ENCODE measurements around the gene CELSR1. TPM values are rescaled to one million over a fixed set of nuclear protein-coding genes. Genes with fewer than 3 reads are reported as not detected.

The CELSR1 gene
- total and polyA plus RNA-seq, 2 donors (not counting 1 experiment from before 2014, with no cell fraction given), result 0.07 to 1.8 TPM

DNA sequence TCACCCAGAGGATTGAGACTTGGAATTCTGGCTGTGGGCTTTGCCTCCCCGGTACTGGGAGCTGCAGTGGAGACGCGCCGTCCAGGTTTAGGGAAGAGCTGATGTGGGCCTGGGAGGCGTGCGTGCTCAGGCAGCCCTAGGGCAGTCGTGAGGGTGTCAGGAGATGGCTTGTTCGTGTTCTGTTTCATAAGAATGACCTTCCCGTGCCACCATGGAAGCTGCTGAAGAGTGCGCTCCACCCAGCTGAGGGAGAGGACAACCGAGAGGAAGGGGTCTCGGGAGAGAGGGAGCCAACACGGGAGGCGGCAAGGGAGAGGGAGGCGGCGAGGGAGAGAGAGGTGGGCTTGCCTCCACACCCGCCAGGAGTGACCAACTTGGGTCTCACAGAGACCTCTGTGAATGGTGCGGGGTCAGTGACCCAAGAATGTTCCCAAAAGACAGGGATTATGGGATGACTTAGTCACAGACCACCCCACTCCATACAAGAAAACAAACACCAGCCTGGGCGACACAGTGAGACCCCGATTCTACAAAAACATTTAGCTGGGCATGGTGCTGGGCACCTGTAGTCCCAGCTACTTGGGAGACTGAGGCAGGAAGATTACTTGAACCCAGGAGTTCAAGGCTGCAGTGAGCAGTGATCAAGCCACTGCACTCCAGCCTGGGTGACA is 216.6 kb downstream of the CELSR1 start:
- H3K27ac ChIP-seq (ENCODE audit: insufficient read depth, low read length), result no peak overlapping the region
- DNase-seq (ENCODE audit: low read depth in 2 of 2), result no peak
- no peak overlapping the region for H3K4me3 ChIP-seq (replicated peaks in 1 of 4; ENCODE audit: control extremely low read depth in 1 of 4, insufficient read depth in 1 of 4, low read depth in 3 of 4, low read length in 4 of 4)
- H3K4me2 ChIP-seq (ENCODE audit: extremely low read depth, insufficient read depth, low read length), result no peak overlapping the region
- no peak for TF ChIP-seq EZH2 (IDR thresholded peaks at IDR 0.05; ENCODE audit: low read length, missing control alignments)
- TF ChIP-seq, protein P1, sequence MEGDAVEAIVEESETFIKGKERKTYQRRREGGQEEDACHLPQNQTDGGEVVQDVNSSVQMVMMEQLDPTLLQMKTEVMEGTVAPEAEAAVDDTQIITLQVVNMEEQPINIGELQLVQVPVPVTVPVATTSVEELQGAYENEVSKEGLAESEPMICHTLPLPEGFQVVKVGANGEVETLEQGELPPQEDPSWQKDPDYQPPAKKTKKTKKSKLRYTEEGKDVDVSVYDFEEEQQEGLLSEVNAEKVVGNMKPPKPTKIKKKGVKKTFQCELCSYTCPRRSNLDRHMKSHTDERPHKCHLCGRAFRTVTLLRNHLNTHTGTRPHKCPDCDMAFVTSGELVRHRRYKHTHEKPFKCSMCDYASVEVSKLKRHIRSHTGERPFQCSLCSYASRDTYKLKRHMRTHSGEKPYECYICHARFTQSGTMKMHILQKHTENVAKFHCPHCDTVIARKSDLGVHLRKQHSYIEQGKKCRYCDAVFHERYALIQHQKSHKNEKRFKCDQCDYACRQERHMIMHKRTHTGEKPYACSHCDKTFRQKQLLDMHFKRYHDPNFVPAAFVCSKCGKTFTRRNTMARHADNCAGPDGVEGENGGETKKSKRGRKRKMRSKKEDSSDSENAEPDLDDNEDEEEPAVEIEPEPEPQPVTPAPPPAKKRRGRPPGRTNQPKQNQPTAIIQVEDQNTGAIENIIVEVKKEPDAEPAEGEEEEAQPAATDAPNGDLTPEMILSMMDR (conservative IDR thresholded peaks at IDR 0.05 in 1 of 2, IDR thresholded peaks at IDR 0.05 in 1 of 2; ENCODE audit: low read depth in 1 of 2, low read length in 2 of 2), result no peak
- no peak overlapping the region for H2AFZ ChIP-seq (ENCODE audit: low read length)
- no peaks in the 10 kb centered on the region for H3K9me3 ChIP-seq (ENCODE audit: control insufficient read depth, insufficient read depth, low read depth, low read length)
- H4K20me1 ChIP-seq (ENCODE audit: control insufficient read depth, extremely low read depth, insufficient read depth, low read length), result no peaks in the 10 kb centered on the region
- H3K4me1 ChIP-seq (ENCODE audit: control insufficient read depth, extremely low read depth, insufficient read depth, low read length), result no peaks in the 10 kb centered on the region
- no peaks in the 10 kb centered on the region for H3K27me3 ChIP-seq (ENCODE audit: control insufficient read depth, insufficient read depth, low read length)
- no peak overlapping the region for H3K9ac ChIP-seq (ENCODE audit: insufficient read depth, low read length)
- peaks cover 8% of the 10 kb centered on the region for H3K79me2 ChIP-seq (ENCODE audit: control insufficient read depth, insufficient read depth, low read length)
- H3K36me3 ChIP-seq (ENCODE audit: control insufficient read depth, insufficient read depth, low read length), result peaks cover 16% of the 10 kb centered on the region

DNA sequence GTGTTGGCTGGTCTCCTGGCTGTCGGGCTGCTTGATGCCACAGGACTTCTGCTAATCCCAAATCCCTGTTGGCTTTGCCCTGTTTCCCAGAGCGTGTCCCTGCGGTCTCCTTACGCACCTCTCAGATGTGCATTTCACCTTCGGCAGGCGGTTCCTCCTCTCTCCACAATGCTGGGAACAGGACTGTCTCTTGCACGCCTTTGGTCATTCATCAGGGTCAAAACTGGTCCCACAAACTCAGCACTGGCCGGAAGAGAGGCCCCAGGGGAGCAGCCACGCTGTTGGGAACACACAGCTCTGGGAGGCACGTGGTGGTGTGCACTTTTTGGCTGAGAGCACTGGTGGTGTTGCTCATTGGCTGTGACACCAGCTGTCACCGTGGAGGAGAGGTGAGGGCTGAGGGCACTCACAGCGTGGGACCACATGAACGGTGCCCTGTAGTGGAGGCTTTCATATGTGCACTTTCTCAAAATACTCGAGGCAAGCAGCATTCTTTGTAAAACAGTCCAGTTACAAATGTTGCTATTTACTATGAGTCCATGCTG is 217.2 kb downstream of the CELSR1 start:
- peaks cover 8% of the 10 kb centered on the region for H3K79me2 ChIP-seq (ENCODE audit: control insufficient read depth, insufficient read depth, low read length)
- no peak for TF ChIP-seq EZH2 (IDR thresholded peaks at IDR 0.05; ENCODE audit: low read length, missing control alignments)
- TF ChIP-seq, protein P1 (conservative IDR thresholded peaks at IDR 0.05 in 1 of 2, IDR thresholded peaks at IDR 0.05 in 1 of 2; ENCODE audit: low read depth in 1 of 2, low read length in 2 of 2), result no peak
- no peak overlapping the region for H3K4me2 ChIP-seq (ENCODE audit: extremely low read depth, insufficient read depth, low read length)
- no peaks in the 10 kb centered on the region for H3K9me3 ChIP-seq (ENCODE audit: control insufficient read depth, insufficient read depth, low read depth, low read length)
- H4K20me1 ChIP-seq (ENCODE audit: control insufficient read depth, extremely low read depth, insufficient read depth, low read length), result no peaks in the 10 kb centered on the region
- no peak overlapping the region for H3K9ac ChIP-seq (ENCODE audit: insufficient read depth, low read length)
- no peaks in the 10 kb centered on the region for H3K4me1 ChIP-seq (ENCODE audit: control insufficient read depth, extremely low read depth, insufficient read depth, low read length)
- no peaks in the 10 kb centered on the region for H3K27me3 ChIP-seq (ENCODE audit: control insufficient read depth, insufficient read depth, low read length)
- no peak overlapping the region for H2AFZ ChIP-seq (ENCODE audit: low read length)
- no peak overlapping the region for H3K27ac ChIP-seq (ENCODE audit: insufficient read depth, low read length)
- H3K36me3 ChIP-seq (ENCODE audit: control insufficient read depth, insufficient read depth, low read length), result peaks cover 18% of the 10 kb centered on the region
- H3K4me3 ChIP-seq (replicated peaks in 1 of 4; ENCODE audit: control extremely low read depth in 1 of 4, insufficient read depth in 1 of 4, low read depth in 3 of 4, low read length in 4 of 4), result no peak overlapping the region
- no peak for DNase-seq (ENCODE audit: low read depth in 2 of 2)

DNA sequence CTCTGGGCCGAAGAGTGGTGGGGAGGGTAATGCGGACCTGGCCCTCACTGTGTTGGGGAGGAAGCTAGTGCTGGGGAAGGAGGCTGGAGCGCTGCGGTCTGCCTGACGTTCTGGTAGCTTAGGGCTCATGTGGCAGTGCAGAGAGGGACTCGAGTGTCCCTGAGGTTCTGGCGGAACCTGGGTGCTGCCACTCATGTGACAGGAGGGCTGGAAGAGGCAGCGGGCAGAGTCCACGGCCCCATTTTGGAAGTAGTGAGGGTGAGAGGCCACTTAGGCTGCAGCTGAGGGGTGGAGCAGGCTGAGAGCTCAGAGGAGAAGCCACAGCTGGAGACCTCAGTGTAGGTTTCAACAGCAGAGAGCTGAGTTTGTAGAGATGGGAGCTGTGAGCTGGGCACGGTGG is 218.1 kb downstream of the CELSR1 start:
- TF ChIP-seq, protein P1 (conservative IDR thresholded peaks at IDR 0.05 in 1 of 2, IDR thresholded peaks at IDR 0.05 in 1 of 2; ENCODE audit: low read depth in 1 of 2, low read length in 2 of 2), result no peak
- TF ChIP-seq EZH2 (IDR thresholded peaks at IDR 0.05; ENCODE audit: low read length, missing control alignments), result no peak
- Histone ChIP-seq H2AFZ (ENCODE audit: low read length) (no peak overlapping the region), H3K79me2 (ENCODE audit: control insufficient read depth, insufficient read depth, low read length) (peaks cover 8% of the 10 kb centered on the region), H3K4me1 (ENCODE audit: control insufficient read depth, extremely low read depth, insufficient read depth, low read length) (no peaks in the 10 kb centered on the region), H3K27me3 (ENCODE audit: control insufficient read depth, insufficient read depth, low read length) (no peaks in the 10 kb centered on the region), H4K20me1 (ENCODE audit: control insufficient read depth, extremely low read depth, insufficient read depth, low read length) (no peaks in the 10 kb centered on the region), H3K4me3 (replicated peaks in 1 of 4; ENCODE audit: control extremely low read depth in 1 of 4, insufficient read depth in 1 of 4, low read depth in 3 of 4, low read length in 4 of 4) (no peak overlapping the region), H3K9ac (ENCODE audit: insufficient read depth, low read length) (no peak overlapping the region), H3K9me3 (ENCODE audit: control insufficient read depth, insufficient read depth, low read depth, low read length) (no peaks in the 10 kb centered on the region), H3K27ac (ENCODE audit: insufficient read depth, low read length) (no peak overlapping the region), H3K36me3 (ENCODE audit: control insufficient read depth, insufficient read depth, low read length) (peaks cover 18% of the 10 kb centered on the region), H3K4me2 (ENCODE audit: extremely low read depth, insufficient read depth, low read length) (no peak overlapping the region)
- no peak for DNase-seq (ENCODE audit: low read depth in 2 of 2)
